Activated naive CD4-positive, alpha-beta T cell treated with anti-CD3 and anti-CD28 coated beads, Interleukin-2, amount 50 U/mL, for 16 hours (primary cell): Measurements from ENCODE around the gene PRKAG2.
"Not testable (repeated sequence)": the region's sequence is repeated elsewhere in the genome, so short reads cannot be mapped to it uniquely, and the experiment has no call there.

Experiments used
- DNase-seq: peaks from one replicate; pipeline ENCODE4 v3.0.0-alpha.2; 2020

Gene PRKAG2

DNA sequence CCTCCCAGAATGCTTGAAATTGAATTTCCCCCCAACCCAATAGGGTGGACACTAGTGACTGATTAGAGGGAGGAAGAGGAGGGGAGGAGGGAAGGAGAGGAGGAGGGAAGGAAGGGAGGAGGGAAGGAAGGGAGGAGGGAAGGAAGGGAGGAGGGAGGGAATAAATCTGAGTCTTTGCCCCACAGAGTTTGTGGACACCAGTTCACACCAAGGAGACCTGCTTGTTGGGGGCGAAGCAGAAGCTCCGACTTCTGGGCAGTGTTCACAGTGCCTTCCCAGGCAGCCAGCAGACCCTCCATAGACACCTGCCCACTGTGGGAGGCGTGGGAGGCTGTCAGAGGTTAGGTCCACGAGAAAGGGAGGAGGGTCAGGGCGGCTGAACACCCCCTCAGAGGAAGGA, 44.8 kb downstream of the PRKAG2 start:
- DNase-seq = no peak

DNA sequence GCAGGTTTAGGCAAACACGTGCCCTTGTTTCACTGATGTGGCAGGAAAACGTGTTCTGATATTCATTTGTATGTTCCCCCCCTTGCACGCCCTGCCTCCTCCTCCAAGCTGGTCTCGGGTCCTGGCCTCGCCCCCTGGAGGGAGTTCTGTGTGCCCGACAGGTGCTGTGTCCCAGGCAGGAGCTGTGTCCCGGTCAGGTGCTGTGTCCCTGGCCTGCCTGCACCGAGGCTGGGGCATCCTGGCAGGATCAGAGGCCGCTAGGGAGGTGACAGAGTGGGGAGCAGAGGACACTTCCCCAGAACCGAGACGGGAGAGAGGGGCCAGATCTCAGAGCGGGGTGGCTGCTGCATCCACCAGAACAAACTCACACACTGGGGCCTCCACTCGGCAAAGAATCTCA, 45.3 kb downstream of the PRKAG2 start:
- DNase-seq = no peak

DNA sequence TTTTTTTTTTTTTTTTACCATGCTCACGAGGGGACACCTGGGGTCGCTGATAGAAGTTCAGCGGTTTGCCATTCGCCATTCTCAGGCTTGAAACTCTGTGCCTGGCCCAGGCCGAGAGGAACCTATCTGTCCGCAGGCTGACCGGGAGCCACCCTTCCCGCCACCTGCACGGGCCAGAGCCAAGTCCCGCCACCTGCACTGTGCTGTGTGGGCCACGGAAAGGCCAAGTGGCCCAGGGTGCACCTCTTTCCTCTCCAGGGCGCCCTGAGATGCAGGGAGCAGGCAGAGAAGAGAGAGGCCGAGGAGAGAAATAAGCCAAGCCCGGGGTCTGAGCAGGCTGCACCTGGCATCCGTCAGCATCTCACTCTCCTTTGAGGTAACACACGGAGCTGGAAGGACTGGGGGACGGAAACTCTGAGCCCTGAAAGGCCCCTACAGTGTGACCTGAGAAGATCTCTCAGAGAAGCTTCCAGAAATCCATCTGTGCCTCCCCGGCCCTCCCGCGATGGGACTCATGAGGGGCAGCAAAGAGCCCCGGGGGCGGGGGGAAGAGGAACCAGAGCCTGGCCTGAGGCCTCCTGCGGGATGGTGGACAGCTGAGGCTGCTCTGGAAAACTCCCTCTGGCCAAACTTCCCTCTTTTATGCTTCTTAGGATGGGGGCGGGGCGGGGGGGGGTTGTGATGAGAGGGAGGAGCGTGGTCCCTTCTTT, 46.6 kb downstream of the PRKAG2 start:
- no peak for DNase-seq

DNA sequence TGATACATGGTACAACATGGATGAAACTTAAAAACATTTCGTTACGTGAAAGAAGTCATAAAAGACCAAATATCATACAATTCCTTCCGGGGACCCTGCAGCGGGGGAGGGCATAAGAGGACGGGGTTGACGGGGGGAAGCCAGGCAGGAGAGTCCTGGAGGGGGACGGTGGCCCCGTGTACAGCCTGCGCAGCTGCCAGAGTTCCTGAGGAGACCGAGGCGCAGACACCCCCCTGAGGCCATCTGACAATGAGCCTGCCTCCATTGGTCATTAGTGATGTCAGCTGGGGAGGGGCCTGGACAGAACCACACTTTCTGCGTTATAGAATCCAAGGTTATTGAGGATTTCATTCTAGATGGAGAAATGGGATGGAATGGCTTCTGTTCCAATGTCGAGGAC, 47.2 kb downstream of the PRKAG2 start:
- no peak for DNase-seq

DNA sequence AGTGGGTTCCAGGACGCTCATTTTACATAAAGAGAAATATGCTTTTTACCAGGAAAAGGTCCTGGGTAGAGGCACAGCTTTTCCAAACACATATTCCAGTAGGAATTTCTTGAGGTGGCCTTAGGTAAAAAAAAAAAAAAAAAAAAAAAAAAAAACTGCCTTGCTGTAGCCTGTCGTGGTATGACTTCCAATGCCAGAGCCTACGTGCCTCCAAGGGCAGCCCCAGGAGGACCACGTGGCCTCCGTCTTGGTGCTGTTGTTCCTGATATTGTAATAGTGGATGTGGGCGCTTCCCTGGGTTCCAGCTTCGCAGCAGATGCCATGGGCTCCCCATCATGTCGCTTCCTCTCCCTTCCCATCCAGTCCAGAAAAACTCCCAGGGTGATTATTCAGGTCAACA, 49.3 kb downstream of the PRKAG2 start:
- DNase-seq = no peak

DNA sequence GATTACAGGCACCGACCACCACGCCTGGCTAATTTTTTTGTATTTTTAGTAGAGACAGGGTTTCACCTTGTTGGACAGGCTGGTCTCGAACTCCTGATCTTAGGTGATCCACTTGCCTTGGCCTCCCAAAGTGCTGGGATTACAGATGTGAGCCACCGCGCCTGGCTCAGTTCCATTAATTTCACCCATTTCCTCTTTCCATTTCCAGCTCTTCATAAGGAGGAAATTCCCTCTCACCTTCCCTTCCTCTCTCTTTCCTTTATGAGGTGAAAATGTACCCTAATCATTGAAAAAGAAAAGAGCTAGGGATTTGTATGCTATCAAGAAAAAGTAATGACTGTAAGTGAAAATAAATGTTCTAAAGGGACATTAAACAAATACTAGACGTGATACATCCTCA, 50.6 kb downstream of the PRKAG2 start:
- DNase-seq = not testable (repeated sequence)

DNA sequence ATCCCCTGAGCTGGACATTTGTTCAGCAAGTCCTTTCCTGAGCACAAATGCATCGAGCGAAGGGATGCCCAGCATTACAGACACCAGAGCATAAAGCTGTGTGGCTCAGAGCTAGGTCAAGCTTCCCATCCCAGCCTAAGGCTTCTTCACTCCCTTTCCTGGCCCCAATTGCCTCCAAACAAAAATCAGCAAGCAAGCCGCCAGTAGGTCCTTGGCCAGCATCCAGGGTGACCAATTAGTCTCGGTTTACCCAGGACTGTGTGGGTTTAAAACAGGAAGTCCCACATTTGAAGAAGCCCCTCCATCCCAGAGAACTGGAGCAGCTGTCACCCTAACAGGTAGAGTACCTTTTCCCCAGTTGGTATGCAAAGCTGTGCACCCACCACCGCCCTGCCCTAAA, 51.2 kb downstream of the PRKAG2 start:
- no peak for DNase-seq

DNA sequence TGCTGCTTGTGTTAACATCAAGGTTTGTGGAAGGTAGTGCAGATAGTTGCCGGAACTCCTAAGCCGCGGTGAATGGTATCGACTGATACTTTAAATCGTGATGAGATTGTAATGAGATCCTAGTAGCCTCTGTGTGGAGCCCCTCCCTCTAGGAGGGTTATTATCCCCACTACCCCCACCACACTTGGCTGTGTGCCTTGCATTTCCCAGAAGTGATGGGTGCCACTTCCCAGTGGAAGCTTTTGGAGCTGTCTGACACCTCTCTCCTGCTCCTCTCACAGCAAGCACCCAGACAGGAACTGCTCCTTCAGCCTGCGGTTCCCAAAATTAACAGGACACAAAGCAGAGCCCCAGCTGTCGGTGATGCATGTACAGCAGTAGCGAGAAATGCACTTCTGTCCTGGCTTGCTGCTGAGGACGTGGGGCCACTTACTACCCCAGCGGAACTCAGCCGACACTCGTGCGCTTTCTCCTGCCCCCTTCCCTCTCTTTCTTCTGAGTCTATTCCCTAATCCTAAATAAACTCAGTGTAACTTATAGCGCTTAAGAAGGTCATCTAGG, 52.5 kb downstream of the PRKAG2 start:
- no peak for DNase-seq

DNA sequence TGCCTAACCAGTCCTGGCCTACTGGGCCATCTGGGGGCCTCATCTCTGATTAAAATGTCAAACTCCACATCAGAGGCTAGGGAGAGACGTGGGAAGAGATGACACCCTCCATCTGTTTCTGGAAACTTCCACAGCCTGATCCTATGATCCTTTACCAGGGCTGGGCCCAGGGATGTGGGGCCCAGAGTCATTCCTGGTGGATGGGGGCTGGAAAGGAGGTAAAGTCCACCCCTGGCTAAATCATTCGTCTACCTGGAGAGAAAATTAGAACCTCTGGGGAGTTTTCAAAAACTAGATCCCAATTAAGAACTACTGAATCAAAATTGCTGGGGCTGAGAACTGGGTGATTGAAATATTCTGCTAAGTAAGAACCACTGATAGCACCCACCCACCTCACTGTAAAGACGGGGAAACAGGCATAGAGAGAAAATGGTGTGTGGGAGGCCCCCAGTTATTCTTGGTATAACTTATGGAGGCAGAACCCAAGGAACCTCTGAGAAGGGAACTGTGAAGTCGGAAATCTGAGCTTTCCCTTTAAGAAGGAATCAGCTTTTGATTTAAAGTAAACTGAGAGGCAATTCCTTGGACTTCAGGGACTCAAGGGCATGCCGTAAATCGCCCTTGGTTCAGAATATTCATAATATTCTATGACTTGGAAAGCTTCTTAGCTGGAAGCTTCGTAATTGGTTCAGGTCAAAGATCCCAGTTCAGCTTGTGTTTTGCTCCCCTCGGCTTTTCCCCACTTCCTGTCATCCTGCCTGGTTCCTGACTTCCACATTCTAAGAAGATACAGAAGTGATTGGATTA, 53.1 kb downstream of the PRKAG2 start:
- DNase-seq = no peak

DNA sequence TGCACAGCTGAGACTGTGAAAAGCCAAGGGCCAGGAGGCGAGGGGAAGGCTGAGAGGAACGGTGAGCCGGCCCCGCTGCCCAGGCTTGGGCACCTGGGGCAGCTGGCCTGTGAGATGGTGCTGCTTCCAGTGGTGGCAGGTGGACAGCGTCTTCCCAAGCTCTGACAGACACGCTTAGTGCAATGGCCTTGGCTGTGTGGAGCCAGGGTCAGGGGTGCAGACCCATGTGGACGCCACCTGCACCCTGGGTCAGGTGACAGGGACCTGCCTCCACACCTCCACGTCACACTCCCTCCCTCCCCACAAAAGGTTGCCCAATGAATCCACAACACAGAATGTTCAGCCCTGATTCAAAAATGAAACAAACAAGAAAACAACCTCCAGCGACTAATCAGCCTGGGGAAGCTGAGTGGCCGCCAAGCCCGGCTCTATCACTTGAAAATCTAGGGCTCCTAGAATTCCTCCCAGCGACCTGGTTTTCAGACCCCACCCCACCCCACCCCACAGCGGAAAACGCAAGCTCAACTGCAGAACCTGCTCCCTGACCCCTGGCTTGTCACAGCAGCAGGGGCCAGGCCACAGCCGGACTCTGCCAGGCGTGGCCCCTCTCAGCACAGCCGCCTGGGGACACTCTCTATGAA, 54.3 kb downstream of the PRKAG2 start:
- DNase-seq = no peak

DNA sequence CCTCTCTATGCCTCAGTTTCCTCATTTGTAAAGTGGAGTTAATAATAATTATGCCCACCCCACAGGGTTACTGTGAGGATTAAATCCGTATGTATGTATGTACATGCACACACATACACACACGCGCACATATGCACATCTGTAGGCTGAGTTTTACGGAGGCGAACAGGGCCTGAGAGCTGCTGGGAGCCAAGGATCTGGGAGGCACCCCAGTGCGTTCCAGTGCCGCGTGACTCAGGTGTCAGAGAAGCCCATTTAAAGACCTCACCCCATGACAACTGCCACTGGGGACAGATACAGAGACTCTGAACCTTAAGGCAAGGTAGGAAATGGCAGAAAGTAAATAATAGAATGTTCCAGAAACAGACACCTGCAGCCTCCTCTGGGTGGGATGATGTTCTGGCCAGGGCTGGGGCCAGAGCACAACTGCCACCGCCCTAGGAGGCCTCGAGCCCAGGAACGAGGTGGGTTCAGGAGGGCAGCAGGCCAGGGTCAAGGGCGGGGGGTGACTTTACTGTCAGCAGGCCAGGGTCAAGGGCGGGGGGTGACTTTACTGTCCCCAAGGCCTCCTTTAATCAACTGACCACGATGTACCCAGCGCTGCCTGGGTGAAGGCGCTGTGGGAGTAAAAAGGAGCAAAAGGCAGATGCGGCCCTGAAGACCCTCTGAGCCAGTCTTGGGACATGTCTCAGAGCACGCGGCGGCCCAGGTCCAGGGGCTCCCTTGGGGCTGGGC, 54.9 kb downstream of the PRKAG2 start:
- no peak for DNase-seq

DNA sequence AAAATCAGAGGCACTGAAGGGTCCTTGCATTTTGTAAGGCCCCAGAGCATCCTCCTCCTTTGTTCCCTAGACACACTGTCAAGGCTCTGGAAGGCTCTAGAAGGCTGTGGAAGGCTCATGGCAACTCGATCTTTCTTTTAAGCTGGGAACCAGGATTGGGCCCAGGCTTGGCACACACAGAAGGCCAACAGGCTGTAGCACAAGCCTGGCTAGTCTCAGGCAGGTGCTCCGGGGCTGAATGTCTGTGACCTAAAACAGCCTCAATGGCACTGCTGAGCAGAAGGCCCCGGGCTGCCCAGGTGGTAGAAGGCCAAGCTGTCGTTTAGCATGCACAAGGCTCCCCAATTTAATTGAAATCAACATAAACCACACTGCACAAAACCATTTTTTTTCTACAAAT, 55.7 kb downstream of the PRKAG2 start:
- no peak for DNase-seq

DNA sequence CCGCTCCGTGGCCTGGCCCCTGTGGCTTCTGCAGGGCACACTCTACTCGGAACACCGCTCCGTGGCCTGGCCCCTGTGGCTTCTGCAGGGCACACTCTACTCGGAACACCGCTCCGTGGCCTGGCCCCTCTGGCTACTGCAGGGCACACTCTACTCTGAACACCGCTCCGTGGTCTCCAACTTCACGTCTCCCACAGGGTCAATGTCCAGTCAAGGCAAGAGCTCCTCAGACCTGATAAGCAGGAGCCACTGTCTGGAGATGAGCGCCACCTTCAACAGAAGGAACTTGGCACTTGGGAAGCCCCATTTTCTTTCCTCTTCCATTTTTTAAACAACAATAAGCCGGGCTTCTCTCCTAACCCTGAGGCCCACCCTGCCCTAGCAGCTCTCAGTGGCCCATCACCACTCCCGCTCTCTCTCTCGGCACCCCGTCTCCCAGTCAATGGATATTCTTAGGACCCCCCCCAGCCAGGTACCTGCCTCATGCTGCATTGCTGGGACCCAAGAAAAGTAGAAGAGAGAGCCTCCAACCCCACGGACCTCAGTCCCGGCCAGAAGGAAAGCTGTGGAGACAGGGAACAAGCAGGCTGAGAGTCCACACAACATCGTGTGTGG, 56.3 kb downstream of the PRKAG2 start:
- DNase-seq = no peak

DNA sequence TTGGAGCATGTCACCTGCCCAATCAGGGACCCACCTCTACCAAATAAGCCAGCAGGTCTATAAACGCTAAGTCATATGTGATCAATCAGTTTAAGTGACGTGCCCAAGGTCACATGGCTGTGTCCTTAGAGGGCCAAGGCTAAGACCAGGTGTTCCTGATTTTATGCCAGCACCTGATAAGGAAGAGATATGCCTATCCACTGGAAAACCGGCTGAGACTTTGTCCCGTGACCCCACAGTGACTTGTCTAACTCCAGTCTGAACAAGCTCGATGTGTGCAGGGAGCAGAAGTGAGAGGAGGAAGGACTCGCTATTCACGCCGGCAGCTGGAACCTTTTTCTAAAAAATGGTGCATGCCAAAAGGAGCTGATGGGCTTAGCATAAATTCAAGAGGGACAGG, 57.0 kb downstream of the PRKAG2 start:
- DNase-seq = no peak

DNA sequence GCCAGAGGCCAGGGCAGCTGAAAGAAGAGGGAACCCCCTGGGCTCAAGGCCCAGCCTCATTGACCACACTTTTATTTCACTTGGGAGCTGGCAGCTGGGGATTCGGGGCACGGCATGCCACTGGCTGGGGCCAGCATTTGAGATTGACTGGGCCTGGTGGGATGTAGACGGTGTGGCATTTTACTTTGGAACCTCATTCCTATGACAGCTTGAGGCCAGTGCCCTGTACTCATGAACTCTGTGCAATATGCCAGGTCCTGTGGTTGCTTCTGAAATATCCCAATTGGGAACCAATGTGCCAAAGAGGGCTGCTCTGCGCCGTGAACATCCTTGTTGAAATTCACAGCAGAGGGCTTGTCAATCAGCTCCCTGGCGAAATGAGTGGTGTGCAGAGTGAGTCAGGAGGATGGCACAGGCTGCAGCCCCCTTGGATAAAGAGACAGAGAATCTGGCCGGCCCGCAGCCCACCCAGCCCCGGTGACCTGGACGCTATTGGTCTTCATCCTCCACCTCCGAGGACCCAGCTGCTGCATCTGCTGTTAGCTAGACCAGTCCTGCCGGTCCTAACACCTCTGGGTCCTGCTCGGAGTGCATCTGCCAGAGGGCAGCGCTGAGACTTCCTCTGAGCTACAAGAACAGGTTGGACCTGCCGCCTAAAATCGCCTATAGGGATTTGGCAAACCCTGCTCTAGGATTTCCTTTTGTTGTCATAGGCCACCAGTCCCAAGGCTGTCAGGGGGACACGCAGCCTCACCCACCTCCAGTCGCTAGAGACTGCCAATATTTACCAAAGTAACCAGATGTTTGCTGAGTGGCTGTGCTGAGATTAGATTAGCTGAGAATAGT, 58.0 kb downstream of the PRKAG2 start:
- no peak for DNase-seq

DNA sequence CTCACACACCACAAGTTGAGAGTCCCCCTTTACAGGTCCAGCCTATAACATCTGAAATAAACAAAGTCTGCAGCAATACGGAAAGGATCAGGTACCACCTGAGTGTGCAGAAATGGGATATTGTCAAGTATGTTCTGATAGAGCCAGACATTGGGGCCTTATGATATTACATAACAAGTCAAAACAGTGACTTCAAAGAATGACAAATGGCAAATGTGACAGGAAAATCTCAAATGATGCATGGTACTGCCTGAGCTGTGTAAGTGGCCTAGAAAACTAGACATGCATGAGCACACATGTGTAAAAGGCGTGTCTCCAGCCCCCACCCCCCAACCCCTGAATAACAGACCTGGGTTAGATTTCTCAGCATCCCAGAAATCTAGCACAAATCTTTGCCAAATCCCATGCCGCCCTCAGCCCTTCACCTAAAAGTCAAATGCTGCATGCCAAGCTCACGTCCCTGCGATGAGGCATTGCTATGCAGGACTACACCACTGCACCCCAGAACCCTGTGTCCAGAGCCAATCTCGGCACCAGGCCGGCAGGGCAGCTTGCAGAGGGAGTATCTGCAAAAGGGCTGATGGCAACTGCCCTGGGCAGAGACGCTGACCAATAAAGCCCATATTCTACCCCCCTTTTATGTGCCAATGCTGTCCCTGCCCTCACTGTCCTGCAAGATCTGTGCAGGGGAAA, 58.8 kb downstream of the PRKAG2 start:
- no peak for DNase-seq

DNA sequence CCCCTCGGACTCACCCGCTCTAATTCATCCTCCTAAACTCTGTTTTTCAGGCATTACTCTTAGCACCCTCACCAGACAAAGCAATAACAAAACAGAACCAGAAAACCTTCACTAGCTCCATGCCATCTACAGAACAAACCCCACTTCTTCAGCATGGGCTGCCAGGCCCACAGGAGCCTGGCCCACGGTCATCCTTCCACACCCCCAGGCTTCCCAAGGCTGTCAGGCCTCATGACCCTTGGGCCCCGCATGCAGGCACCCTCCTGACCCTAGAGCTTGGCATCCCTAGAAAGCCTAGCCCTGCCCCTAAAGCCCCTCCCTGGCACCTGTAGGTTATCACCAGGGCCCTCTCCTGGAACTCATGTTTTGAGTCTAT, 59.6 kb downstream of the PRKAG2 start:
- no peak for DNase-seq

DNA sequence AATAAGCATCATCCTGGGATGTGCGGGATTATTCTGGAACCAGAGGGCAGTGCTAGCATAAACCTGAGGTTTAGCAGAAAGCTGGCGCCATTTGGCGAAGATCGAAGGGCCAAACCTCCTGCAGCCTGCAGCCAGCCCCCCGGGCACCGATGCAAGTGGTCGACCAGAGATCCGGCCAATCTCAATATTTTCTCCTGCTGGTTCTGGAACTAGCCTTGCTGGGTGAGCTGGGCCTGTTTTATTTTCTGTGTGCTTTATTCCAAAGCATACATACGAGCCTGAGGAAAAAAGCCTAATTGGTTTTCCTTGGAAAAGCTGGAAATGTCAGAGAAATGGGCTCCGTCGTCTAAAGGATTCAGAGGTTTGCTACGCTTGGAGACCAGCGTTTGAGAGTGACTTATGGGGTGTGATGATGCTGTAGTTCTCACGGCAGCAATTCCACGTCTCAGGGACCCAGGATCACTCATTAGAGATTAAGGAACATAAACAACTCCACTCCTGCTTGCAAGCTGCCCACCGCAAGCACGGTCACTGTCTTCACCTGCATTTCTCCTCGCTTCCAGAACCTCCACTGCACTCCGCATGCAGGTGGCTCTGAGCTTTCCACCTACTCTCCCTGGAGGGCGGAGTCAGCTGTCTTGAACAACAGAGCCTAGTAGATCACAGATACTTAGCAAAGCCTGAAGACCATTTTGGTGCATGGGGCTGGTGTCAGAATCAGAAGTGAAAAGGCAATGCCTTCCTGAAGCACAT, 60.2 kb downstream of the PRKAG2 start:
- DNase-seq = no peak

DNA sequence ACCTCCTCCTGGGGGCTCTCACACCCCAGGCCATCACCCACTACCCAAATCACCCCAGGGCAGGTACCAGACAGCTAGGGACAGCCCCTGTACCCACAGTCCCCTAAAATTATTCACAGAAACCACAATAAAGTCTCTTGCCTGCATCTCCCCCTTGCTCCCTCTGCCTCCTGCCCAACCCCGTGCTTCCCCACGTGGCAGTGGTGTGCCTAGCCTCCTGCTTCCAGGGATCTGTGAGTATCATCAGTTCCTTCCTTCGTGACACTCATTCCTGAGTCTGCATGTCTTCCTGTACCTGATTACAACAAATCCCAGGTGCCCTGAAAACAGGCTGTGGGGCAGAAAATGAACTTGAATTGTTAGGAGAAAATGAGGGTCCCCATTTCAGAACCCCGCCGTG, 61.5 kb downstream of the PRKAG2 start:
- no peak for DNase-seq

DNA sequence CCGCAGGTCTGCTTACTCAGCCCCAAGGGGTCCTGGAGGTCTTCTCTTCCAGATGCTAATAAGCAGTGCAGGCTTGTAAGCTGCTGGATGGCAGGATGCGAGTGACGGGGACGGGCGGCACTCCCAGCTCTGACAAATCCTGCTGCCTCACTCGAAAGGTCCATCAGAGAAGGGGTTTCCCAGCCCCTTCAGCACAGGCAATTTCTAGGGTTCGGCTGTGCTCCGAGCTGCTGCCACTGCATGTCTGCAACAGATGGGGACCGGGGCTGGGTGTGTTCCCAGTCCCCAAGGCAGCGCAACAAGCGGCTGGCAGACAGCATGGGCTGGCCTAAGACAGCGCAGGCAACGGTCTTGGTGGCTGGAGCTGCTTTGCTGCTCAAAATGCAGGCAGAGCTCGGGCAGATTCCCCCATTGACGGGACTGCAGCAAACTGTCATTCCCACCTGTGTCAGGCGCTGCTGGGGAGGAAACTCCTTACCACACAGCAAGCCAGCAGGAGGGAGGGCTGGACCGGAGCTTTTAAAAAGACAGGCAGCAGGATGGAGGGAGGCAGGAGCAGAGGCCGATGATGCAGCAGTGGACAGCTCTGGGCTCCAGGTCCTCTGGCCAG, 62.4 kb downstream of the PRKAG2 start:
- no peak for DNase-seq
